22Rv1 (cell line): Measurements from ENCODE around the gene ZFHX3.

Source experiments
- CTCF ChIP-seq: fragments of 450-650 bp; IDR thresholded peaks from 2 replicates; pipeline ENCODE4 v1.5.1; 2017; ENCODE audit warnings: mild to moderate bottlenecking
- ZFX ChIP-seq: fragments of 450-650 bp; IDR thresholded peaks from 2 replicates; pipeline ENCODE4 v1.6.1; 2017; ENCODE audit warnings: antibody characterized with exemption, borderline replicate concordance

GRCh38 chr16:72979974-72980373, 68.0 kb downstream of the ZFHX3 start:
- no peak for TF ChIP-seq CTCF
- TF ChIP-seq ZFX: no peak
